ENCODE data around the gene FXR2.

DNA sequence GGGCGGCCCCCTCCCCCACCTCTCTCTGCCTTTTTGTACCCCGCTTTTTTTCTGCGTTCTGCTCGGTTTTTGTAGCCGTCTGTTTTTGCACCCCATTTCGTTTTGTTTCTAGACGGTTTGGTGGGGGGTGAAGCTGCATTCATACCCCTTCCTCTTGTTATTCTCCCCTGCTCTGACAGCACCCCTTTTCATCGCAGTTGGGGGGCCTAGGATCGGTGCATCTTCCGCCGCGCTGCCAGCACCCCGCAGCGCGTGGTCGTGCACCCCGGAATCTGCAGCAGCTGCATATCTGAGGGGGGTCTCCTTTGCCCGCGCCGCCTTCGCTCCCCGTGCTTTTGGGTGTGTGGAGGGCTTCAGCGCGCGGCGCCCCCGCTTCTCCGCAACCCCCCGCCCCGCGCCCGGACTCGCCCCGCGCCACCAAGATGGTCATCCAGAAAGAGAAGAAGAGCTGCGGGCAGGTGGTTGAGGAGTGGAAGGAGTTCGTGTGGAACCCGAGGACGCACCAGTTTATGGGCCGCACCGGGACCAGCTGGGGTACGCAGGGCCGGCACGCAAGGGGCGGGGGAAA, 36.5 kb upstream of the FXR2 start:
- TF ChIP-seq, protein P1, sequence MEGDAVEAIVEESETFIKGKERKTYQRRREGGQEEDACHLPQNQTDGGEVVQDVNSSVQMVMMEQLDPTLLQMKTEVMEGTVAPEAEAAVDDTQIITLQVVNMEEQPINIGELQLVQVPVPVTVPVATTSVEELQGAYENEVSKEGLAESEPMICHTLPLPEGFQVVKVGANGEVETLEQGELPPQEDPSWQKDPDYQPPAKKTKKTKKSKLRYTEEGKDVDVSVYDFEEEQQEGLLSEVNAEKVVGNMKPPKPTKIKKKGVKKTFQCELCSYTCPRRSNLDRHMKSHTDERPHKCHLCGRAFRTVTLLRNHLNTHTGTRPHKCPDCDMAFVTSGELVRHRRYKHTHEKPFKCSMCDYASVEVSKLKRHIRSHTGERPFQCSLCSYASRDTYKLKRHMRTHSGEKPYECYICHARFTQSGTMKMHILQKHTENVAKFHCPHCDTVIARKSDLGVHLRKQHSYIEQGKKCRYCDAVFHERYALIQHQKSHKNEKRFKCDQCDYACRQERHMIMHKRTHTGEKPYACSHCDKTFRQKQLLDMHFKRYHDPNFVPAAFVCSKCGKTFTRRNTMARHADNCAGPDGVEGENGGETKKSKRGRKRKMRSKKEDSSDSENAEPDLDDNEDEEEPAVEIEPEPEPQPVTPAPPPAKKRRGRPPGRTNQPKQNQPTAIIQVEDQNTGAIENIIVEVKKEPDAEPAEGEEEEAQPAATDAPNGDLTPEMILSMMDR (IDR thresholded peaks at IDR 0.05) = no peak
- TF ChIP-seq EZH2phosphoT487 (IDR thresholded peaks at IDR 0.05) = no peak
